Measurements from ENCODE around the gene VNN1. TPM values are rescaled to one million over a fixed set of nuclear protein-coding genes. Genes with fewer than 3 reads are reported as not detected.
"Not testable (repeated sequence)": the region's sequence is repeated elsewhere in the genome, so short reads cannot be mapped to it uniquely, and the experiment has no call there.

Gene VNN1
- total RNA-seq, 1 experiment from 2014 or later = 1.6 TPM

- intact Hi-C loops (cut with micrococcal nuclease; ENCODE audit: unreplicated experiment) = no loop called here
- DNase-seq = peak; percentile 21 to 89
- no peak for TF ChIP-seq CTCF (conservative IDR thresholded peaks at IDR 0.05)
- TF ChIP-seq EZH2 (IDR thresholded peaks at IDR 0.05; ENCODE audit: low read depth) = no peak
- Histone ChIP-seq H3K4me1 (replicated peaks; ENCODE audit: insufficient read depth) (peaks cover 11% of the 10 kb centered on the region; the same call in 1 of the 2 replicates), H3K36me3 (ENCODE audit: low read depth) (no peaks in the 10 kb centered on the region), H3F3A (ENCODE audit: insufficient read depth, low read depth) (peaks cover 10% of the 10 kb centered on the region; the same call in 1 of the 2 replicates), H3K4me3 (no peak overlapping the region), H3K9me2 (ENCODE audit: insufficient read depth) (no peaks in the 10 kb centered on the region), H3K79me2 (ENCODE audit: low read depth) (no peaks in the 10 kb centered on the region), H2AFZ (no peak overlapping the region; the same call in 1 of the 2 replicates), H3K27me3 (ENCODE audit: insufficient read depth, low read depth) (no peaks in the 10 kb centered on the region), H4K20me1 (ENCODE audit: insufficient read depth) (no peaks in the 10 kb centered on the region), H3K4me2 (no peak overlapping the region), H3K9me3 (ENCODE audit: insufficient read depth, low read depth) (no peaks in the 10 kb centered on the region), H3K27ac (peak overlapping the region; percentile 50)
- BruUV-seq (replicated peaks) = no TSS peak
- POLR2A ChIA-PET (ENCODE audit: unreplicated experiment) = interaction anchor here (0.5 to 0.6 kb wide), 2 partner anchors 17 to 101 kb away, joined by 3 to 4 read pairs; no protein-coding TSS in a partner anchor
- CTCF ChIA-PET = interaction anchor here (1.1 kb wide), 1 partner anchor 42 kb away, joined by 3 read pairs; no protein-coding TSS in a partner anchor
Observed at GRCh38 chr6:132712366-132712765, 1.5 kb downstream of the VNN1 start.

DNA sequence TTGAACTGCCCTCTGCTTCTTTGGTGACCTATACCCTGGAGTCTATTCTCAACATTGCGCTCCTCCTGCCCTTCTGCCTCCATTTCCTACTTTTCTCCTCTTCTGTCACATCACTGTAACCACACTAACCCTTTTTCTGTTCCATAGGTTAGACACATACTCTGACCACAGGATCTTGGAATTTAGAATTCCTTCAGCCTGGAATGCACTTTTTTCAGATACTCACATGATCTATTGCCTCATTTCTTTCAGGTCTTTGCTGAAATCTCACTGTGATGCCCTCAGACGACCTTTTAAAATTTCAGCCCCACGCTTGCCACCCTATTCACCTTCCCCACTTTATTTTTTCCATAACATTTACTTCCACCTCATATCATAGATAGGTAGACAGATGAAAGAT is 5.1 kb downstream of the VNN1 start:
- H3K4me3 ChIP-seq = no peak overlapping the region
- DNase-seq = no peak
- H3K4me1 ChIP-seq (replicated peaks; ENCODE audit: insufficient read depth) = peaks cover 11% of the 10 kb centered on the region; the same call in 1 of the 2 replicates
- no peaks in the 10 kb centered on the region for H4K20me1 ChIP-seq (ENCODE audit: insufficient read depth)
- no peaks in the 10 kb centered on the region for H3K79me2 ChIP-seq (ENCODE audit: low read depth)
- ChIA-PET POLR2A (ENCODE audit: unreplicated experiment) (no interaction called here), CTCF (no interaction called here)
- H3K9me3 ChIP-seq (ENCODE audit: insufficient read depth, low read depth) = 0 out of 2 replicates have a peak, but pooled peaks cover 3% of the 10 kb centered on the region
- TF ChIP-seq CTCF (conservative IDR thresholded peaks at IDR 0.05) (no peak), EZH2 (IDR thresholded peaks at IDR 0.05; ENCODE audit: low read depth) (no peak)
- no peaks in the 10 kb centered on the region for H3K9me2 ChIP-seq (ENCODE audit: insufficient read depth)
- H3K27me3 ChIP-seq (ENCODE audit: insufficient read depth, low read depth) = no peaks in the 10 kb centered on the region
- no peak overlapping the region for H3K27ac ChIP-seq
- H2AFZ ChIP-seq = no peak overlapping the region
- peaks cover 10% of the 10 kb centered on the region; the same call in 1 of the 2 replicates for H3F3A ChIP-seq (ENCODE audit: insufficient read depth, low read depth)
- no TSS peak for BruUV-seq (replicated peaks)
- intact Hi-C loops (cut with micrococcal nuclease; ENCODE audit: unreplicated experiment) = no loop called here
- no peaks in the 10 kb centered on the region for H3K36me3 ChIP-seq (ENCODE audit: low read depth)
- no peak overlapping the region for H3K4me2 ChIP-seq

DNA sequence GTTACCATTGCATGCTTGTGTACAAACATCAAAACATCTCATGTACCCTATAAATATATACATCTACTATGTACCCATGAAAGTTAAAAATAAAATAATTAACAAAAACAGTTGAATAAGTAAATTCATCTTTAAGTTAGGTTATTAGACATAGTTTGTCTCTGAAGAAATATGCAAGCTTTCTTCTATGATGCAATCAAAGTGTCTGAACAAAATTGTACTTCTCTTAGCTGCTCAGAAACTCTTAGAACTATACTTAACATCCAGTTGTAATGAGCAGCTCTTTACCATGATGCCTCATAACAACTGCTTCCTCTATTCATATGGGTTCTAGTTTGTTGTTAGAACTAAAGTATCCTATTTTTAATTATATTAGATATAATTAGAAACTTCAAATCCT is 5.9 kb downstream of the VNN1 start:
- Histone ChIP-seq H3K4me1 (replicated peaks; ENCODE audit: insufficient read depth) (peaks cover 11% of the 10 kb centered on the region; the same call in 1 of the 2 replicates), H3K4me3 (no peak overlapping the region), H3K9me2 (ENCODE audit: insufficient read depth) (no peaks in the 10 kb centered on the region), H2AFZ (no peak overlapping the region), H3K36me3 (ENCODE audit: low read depth) (no peaks in the 10 kb centered on the region), H3K9me3 (ENCODE audit: insufficient read depth, low read depth) (0 out of 2 replicates have a peak, but pooled peaks cover 3% of the 10 kb centered on the region), H4K20me1 (ENCODE audit: insufficient read depth) (no peaks in the 10 kb centered on the region), H3K79me2 (ENCODE audit: low read depth) (no peaks in the 10 kb centered on the region), H3K4me2 (no peak overlapping the region), H3K27ac (no peak overlapping the region), H3K27me3 (ENCODE audit: insufficient read depth, low read depth) (no peaks in the 10 kb centered on the region), H3F3A (ENCODE audit: insufficient read depth, low read depth) (peaks cover 10% of the 10 kb centered on the region; the same call in 1 of the 2 replicates)
- ChIA-PET CTCF (no interaction called here), POLR2A (ENCODE audit: unreplicated experiment) (no interaction called here)
- BruUV-seq (replicated peaks) = no TSS peak
- intact Hi-C loops (cut with micrococcal nuclease; ENCODE audit: unreplicated experiment) = no loop called here
- TF ChIP-seq CTCF (conservative IDR thresholded peaks at IDR 0.05) = no peak
- TF ChIP-seq EZH2 (IDR thresholded peaks at IDR 0.05; ENCODE audit: low read depth) = no peak
- DNase-seq = no peak

DNA sequence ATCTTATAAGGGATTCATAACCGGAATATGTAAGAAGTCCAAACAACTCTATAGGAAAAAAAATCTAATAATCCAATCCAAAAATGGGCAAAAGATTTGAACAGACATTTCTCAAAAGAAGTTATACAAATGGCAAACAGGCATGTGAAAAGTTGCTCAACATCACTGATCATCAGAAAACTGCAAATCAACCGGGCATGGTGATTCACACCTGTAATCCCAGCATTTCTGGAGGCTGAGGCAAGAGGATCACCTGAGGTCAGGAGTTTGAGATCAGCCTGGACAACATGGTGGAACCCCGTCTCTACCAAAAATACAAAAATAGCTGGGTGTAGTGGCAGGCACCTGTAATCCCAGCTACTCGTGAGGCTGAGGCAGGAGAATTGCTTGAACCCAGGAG is 7.1 kb downstream of the VNN1 start:
- H3K4me2 ChIP-seq; H3K9me3 ChIP-seq (ENCODE audit: insufficient read depth, low read depth); H3K27ac ChIP-seq; CTCF ChIA-PET; H3F3A ChIP-seq (ENCODE audit: insufficient read depth, low read depth); H4K20me1 ChIP-seq (ENCODE audit: insufficient read depth); H3K79me2 ChIP-seq (ENCODE audit: low read depth); POLR2A ChIA-PET (ENCODE audit: unreplicated experiment); H3K9me2 ChIP-seq (ENCODE audit: insufficient read depth); H3K4me3 ChIP-seq; H3K4me1 ChIP-seq (replicated peaks; ENCODE audit: insufficient read depth); BruUV-seq (replicated peaks); H2AFZ ChIP-seq; DNase-seq; H3K27me3 ChIP-seq (ENCODE audit: insufficient read depth, low read depth); H3K36me3 ChIP-seq (ENCODE audit: low read depth); intact Hi-C loops (cut with micrococcal nuclease; ENCODE audit: unreplicated experiment): not testable (repeated sequence)
